IPS-18a (cell line): ENCODE results near the gene CLIC2.

ENCODE experiments used
- H3K27ac ChIP-seq: one replicate; pipeline ENCODE4 v1.5.1; 2013; ENCODE audit warnings: low read length
- H3K27me3 ChIP-seq: one replicate; pipeline ENCODE4 v1.6.1; 2013; ENCODE audit warnings: mild to moderate bottlenecking, low read length; ENCODE audit not compliant: control insufficient read depth, insufficient read depth
- H3K36me3 ChIP-seq: one replicate; pipeline ENCODE4 v1.6.1; 2013; ENCODE audit warnings: low read depth, low read length; ENCODE audit not compliant: control insufficient read depth
- H3K4me1 ChIP-seq: one replicate; pipeline ENCODE4 v1.6.1; 2013; ENCODE audit warnings: low read depth, low read length; ENCODE audit not compliant: control insufficient read depth
- H3K4me3 ChIP-seq: one replicate; pipeline ENCODE4 v1.5.1; 2013; ENCODE audit warnings: low read length
- H3K9ac ChIP-seq: one replicate; pipeline ENCODE4 v1.6.1; 2013; ENCODE audit warnings: mild to moderate bottlenecking, low read length, moderate library complexity
- H3K9me3 ChIP-seq: one replicate; pipeline ENCODE4 v1.6.1; 2013; ENCODE audit warnings: low read depth, low read length; ENCODE audit not compliant: control insufficient read depth

CLIC2 gene

DNA sequence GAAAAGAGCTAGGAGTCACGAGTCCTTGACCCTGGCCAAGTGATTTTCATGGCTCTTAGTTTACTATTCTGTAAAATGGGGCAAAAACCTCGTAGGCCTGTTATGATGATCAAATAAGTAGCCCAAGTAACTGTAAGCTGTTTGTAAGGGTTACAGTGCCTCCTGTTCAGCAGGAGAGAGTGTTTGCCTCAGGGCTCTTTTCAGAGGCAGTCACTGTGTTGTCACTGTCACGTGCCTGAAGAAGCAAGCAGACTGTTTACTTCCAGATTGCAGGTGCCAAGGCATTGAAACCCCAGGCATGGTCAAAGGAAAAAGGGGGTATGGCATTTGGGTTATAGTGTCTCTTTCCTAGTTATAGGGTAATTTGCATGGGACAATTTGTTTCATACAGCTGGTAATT lies 74.7 kb downstream of the CLIC2 start:
- H3K9me3 ChIP-seq, result peaks cover 13% of the 10 kb centered on the region
- H3K36me3 ChIP-seq, result peaks cover 5% of the 10 kb centered on the region
- H3K9ac ChIP-seq, result no peak overlapping the region
- no peaks in the 10 kb centered on the region for H3K27me3 ChIP-seq
- no peaks in the 10 kb centered on the region for H3K4me1 ChIP-seq
- no peak overlapping the region for H3K27ac ChIP-seq
- H3K4me3 ChIP-seq, result no peak overlapping the region

DNA sequence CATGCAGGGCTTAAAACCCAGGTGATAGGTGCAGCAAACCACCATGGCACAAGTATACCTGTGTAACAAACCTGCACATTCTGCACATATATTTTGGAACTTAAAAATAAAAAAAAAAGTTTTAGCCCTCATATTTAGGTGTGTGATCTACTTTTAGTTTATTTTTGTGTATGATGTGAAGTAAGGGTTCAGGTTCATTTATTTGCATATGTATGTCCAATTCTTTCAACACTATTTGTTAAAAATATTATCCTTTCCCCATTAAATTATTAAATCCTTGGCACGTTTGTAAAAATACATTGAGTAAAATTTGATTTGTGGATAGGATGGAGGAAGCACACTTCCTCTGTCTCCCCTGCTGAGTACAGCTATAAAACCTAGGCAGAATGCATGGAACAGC lies 83.0 kb downstream of the CLIC2 start:
- no peak overlapping the region for H3K4me3 ChIP-seq
- H3K36me3 ChIP-seq, result no peaks in the 10 kb centered on the region
- H3K9ac ChIP-seq, result no peak overlapping the region
- H3K9me3 ChIP-seq, result peaks cover 7% of the 10 kb centered on the region
- no peak overlapping the region for H3K27ac ChIP-seq
- peaks cover 6% of the 10 kb centered on the region for H3K4me1 ChIP-seq
- no peaks in the 10 kb centered on the region for H3K27me3 ChIP-seq

DNA sequence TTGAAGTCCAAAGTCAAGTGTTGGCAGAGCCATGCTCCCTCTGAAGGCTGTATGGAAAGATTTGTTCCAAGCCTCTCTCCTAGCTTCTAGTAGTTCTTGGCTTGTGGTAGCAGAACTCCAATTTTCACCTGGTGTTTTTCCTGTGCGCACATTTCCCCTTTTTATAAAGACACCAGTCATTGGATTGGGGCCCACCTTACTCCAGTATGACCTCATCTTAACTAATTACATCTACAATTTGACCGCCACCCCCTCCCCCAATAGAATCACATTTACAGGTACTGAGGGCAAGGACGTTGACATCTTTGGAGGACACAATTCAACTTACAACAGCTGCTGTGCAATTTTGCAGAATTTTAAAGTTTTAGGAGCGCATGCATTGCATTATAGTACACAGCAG lies 86.9 kb downstream of the CLIC2 start:
- Histone ChIP-seq H3K27ac (no peak overlapping the region), H3K36me3 (no peaks in the 10 kb centered on the region), H3K9ac (no peak overlapping the region), H3K27me3 (no peaks in the 10 kb centered on the region), H3K9me3 (peaks cover 3% of the 10 kb centered on the region), H3K4me3 (no peak overlapping the region), H3K4me1 (peaks cover 6% of the 10 kb centered on the region)

DNA sequence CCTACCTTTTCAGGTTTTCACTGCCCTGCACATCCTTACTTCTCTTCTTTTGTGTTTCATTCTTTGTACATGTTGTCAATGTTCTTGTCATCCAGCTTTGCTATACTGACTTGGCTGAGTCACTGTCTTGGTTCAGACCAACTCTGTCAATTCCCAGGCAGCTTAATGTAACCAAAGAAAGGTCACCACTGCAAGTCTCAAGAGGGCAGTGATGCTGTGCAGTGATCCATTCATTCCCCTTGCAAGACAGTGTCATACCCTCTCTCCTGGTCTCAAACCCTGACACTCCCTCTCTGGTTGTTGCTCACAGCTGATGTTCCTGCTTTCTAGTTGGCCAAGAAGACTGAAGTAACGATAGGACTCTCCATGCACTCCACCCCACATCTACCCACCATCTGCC lies 87.7 kb downstream of the CLIC2 start:
- peaks cover 2% of the 10 kb centered on the region for H3K4me1 ChIP-seq
- H3K9me3 ChIP-seq, result peaks cover 3% of the 10 kb centered on the region
- H3K36me3 ChIP-seq, result no peaks in the 10 kb centered on the region
- H3K4me3 ChIP-seq, result no peak overlapping the region
- H3K27me3 ChIP-seq, result no peaks in the 10 kb centered on the region
- no peak overlapping the region for H3K27ac ChIP-seq
- H3K9ac ChIP-seq, result no peak overlapping the region

DNA sequence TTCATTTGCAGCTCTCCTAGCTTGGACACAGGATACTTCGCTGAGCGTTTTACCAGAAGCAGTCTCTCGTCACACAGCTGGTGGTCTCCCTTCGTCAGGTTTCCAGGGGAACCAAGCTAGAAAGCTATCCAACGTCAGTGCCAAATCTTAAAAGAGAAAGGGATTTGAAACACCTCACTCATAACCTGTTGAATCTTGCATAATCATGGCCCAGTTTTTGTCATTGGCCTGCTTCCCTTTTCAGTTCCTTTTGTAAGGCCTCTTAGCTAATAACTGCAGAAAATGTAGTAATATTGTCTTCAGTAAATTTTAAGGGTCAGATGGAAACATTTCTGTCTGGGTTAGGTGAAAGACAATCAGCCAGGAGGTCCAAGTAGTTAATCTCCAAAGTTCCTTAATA lies 92.1 kb downstream of the CLIC2 start:
- no peaks in the 10 kb centered on the region for H3K4me1 ChIP-seq
- no peak overlapping the region for H3K4me3 ChIP-seq
- H3K36me3 ChIP-seq, result peaks cover 13% of the 10 kb centered on the region
- H3K27ac ChIP-seq, result no peak overlapping the region
- H3K9me3 ChIP-seq, result peaks cover 10% of the 10 kb centered on the region
- no peaks in the 10 kb centered on the region for H3K27me3 ChIP-seq
- H3K9ac ChIP-seq, result no peak overlapping the region

DNA sequence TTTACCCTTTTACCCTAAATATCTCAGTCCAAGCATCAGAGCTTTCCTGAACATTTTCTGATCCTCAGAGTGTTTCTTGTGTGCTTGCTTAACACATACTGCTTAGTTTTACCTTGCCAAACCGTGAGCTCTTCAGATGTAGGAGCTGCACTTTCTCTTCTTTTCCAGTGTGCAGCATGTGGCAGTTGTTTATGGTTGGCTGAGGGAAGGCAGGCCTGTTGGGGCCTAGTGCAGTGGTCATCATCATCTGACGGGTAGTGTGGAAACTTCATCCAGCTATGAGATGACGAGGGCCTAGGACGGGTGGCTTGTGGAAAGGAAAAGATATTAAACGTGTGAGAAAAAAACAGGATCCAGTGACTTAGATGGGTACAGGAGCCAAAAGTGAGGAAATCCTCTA lies 96.7 kb downstream of the CLIC2 start:
- Histone ChIP-seq H3K9ac (no peak overlapping the region), H3K27ac (no peak overlapping the region), H3K4me3 (no peak overlapping the region), H3K9me3 (peaks cover 18% of the 10 kb centered on the region), H3K27me3 (no peaks in the 10 kb centered on the region), H3K4me1 (no peaks in the 10 kb centered on the region), H3K36me3 (peaks cover 25% of the 10 kb centered on the region)

DNA sequence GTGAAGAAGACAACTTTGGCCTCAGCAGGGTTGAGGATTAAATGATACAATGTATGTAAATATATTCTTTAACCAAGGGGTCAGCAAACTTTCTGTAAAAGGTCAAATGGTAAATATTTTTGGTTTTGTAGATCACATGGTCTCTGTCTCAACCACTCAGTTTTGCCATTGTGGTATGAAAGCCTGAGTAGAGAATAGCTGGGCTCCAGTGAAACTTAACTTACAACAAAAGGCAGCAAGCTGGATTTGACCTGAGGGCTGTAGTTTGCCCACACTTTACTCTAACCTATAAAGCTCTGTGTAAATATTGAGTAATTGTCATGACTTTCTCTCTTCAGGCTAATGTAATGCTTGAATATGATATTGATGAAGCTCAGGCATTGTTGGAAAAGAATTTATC lies 98.5 kb downstream of the CLIC2 start:
- Histone ChIP-seq H3K36me3 (peaks cover 25% of the 10 kb centered on the region), H3K4me3 (no peak overlapping the region), H3K9ac (no peak overlapping the region), H3K4me1 (no peaks in the 10 kb centered on the region), H3K27ac (no peak overlapping the region), H3K27me3 (no peaks in the 10 kb centered on the region), H3K9me3 (peaks cover 15% of the 10 kb centered on the region)

DNA sequence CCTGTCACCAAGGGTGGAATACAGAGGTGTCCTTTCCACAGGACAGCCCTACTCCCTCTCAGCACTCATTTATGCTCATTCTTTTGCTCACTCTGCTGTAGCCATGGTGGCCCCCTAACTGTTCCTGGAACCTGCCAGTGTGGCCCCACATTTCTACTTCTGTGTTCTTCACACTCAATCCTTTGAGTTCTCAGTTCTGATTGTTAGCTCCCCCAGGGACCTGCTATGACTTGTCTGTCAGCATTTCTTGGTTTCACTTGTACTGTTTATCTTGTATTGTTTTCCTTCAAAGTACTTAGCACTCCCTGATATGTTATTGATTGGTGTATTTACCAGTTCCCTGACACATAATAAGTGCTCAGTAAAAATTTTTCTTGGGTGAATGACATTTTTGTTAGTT lies 103.3 kb downstream of the CLIC2 start:
- Histone ChIP-seq H3K27me3 (no peaks in the 10 kb centered on the region), H3K27ac (no peak overlapping the region), H3K36me3 (peaks cover 27% of the 10 kb centered on the region), H3K4me3 (no peak overlapping the region), H3K4me1 (no peaks in the 10 kb centered on the region), H3K9ac (no peak overlapping the region), H3K9me3 (peaks cover 28% of the 10 kb centered on the region)
